ENCODE results near the gene TP53RK. TPM values are rescaled to one million over a fixed set of nuclear protein-coding genes. Genes with fewer than 3 reads are reported as not detected.

Gene TP53RK
- total and polyA plus RNA-seq, 3 donors from 2014 or later = 20.9 to 25.8 (median 23.4) TPM

DNA sequence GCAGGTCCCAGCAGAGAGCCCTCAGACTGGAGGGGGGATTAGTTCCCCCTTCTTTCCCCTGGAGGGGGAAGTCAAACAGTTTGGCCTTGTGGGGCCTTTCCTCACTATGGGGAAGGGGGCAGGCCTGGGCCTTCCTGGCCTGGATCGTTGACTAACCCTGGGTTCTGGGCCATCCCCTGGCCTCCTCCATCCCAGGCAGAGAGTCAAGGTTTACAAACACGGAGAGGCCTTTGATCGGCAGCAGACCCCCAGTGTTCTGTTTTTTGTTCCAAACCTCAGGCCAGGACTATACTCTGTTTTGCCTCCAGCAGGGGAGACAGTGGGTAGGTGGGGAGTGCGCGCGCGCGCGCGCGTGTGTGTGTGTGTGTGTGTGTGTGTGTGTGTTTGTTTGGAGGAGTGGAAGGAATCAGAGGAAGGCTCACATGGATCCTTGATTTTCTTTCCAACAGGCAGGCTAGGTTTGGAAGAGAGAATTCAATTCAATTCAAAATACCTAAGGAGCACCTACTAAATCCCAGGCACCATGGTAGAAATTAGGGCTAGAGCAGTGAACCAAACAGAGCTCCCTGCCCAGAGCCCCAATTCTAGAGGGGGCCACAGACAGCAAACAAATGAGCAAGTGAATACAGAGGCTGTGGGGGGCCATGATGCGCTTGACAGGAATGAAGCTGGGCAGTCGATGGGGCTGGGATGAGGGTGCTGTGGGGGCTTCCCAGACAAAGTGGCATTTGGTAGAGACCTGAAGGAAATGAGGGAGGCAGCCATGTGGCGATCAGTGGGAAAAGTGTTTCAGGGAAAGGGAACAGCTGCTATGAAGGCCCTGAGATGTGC, 14.8 kb downstream of the TP53RK start:
- no peaks in the 10 kb centered on the region for H3K36me3 ChIP-seq (ENCODE audit: low read depth, missing control alignments)
- no peak for TF ChIP-seq POLR2A (IDR thresholded peaks at IDR 0.05)
- TF ChIP-seq, protein P1, sequence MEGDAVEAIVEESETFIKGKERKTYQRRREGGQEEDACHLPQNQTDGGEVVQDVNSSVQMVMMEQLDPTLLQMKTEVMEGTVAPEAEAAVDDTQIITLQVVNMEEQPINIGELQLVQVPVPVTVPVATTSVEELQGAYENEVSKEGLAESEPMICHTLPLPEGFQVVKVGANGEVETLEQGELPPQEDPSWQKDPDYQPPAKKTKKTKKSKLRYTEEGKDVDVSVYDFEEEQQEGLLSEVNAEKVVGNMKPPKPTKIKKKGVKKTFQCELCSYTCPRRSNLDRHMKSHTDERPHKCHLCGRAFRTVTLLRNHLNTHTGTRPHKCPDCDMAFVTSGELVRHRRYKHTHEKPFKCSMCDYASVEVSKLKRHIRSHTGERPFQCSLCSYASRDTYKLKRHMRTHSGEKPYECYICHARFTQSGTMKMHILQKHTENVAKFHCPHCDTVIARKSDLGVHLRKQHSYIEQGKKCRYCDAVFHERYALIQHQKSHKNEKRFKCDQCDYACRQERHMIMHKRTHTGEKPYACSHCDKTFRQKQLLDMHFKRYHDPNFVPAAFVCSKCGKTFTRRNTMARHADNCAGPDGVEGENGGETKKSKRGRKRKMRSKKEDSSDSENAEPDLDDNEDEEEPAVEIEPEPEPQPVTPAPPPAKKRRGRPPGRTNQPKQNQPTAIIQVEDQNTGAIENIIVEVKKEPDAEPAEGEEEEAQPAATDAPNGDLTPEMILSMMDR (IDR thresholded peaks at IDR 0.05) = no peak
- DNase-seq = no peak
- H3K4me3 ChIP-seq = no peak overlapping the region
- H3K27ac ChIP-seq = no peak overlapping the region
- H3K4me1 ChIP-seq = no peaks in the 10 kb centered on the region
- H3K27me3 ChIP-seq = no peaks in the 10 kb centered on the region
- intact Hi-C loops (cut with DNase I; ENCODE audit: low total_unique reads) = no loop called here
- 56 to 62% methylated on average over 12 to 14 of the region's 14 CpGs for WGBS, 2 donors
- H3K9me3 ChIP-seq = no peaks in the 10 kb centered on the region

DNA sequence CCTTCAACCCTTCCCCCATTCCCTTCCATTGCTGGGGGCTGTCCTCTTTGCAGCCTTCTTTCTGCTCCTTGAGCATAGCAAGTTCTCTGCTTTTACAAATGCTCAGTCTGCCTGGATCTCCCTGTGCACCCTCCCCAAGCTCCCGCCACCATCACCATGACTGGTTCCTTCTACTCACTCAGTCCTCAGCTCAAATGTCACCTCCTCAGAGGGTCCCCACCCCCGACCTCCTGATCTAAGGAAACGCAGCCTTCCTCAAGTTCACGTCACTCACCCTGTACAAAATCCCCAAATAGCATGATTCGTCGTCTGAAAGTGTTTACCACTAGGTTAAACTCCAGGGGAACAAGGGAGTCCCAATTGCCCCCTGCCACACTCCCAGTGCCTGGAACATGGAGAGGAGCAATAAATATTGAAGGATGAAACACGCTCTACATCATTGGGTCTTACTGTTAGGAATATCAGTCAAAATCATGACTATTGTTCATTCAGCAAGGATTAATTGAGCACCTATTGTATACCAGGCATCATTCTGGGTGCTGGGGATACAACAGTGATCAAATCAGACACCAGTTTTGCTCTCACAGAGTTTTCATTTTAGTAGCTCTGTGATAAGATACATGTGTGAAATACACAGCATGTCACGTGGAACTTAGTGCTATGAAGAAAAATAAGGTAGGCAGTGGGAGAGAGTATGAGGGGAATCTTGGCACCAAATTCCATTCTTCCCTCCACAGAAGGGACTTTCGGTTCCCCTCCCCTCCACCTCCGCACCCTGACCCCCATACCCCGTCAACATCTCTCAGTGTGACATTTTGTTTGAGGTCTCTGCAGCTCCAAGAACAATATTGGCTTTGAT, 15.6 kb downstream of the TP53RK start:
- H3K4me3 ChIP-seq = no peak overlapping the region
- no peaks in the 10 kb centered on the region for H3K4me1 ChIP-seq
- no peak for TF ChIP-seq POLR2A (IDR thresholded peaks at IDR 0.05)
- TF ChIP-seq, protein P1 (IDR thresholded peaks at IDR 0.05) = no peak
- H3K27me3 ChIP-seq = no peaks in the 10 kb centered on the region
- intact Hi-C loops (cut with DNase I; ENCODE audit: low total_unique reads) = no loop called here
- H3K27ac ChIP-seq = no peak overlapping the region
- DNase-seq = no peak
- H3K9me3 ChIP-seq = no peaks in the 10 kb centered on the region
- no peaks in the 10 kb centered on the region for H3K36me3 ChIP-seq (ENCODE audit: low read depth, missing control alignments)
- WGBS, 2 donors = 88 to 89% methylated on average over 11 of the region's 11 CpGs

DNA sequence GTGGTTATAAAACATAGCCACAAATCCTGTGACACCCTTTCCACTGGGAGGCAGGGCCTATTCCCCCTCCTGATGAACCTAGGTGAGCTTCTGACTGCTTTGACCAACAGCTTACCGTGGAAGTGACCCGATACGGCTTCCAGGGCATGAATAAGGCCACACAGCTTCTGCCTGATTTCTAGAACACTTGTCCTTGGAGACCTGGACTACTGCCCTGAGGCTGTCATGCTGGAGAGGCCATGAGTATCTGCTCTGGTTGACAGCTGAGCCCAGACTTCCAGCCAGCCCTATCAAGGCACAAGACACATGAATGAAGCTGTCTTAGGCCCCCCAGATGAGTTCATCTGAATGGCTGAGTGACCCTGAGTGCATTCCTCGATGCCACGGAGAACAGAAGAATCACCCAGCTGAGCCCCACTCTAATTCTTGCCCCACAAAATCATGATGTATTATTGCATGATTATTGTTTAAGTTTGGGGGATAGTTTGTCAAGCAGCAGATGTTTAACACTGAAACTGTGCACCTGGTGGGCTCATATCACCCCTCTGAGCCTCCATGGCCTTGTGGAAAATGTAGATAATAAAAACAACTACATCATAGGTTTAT, 16.6 kb downstream of the TP53RK start:
- TF ChIP-seq, protein P1 (IDR thresholded peaks at IDR 0.05) = no peak
- TF ChIP-seq POLR2A (IDR thresholded peaks at IDR 0.05) = no peak
- no peaks in the 10 kb centered on the region for H3K4me1 ChIP-seq
- no peaks in the 10 kb centered on the region for H3K27me3 ChIP-seq
- no peaks in the 10 kb centered on the region for H3K9me3 ChIP-seq
- H3K4me3 ChIP-seq = no peak overlapping the region
- H3K36me3 ChIP-seq (ENCODE audit: low read depth, missing control alignments) = no peaks in the 10 kb centered on the region
- no peak for DNase-seq
- WGBS, 2 donors = 88 to 90% methylated on average over 2 to 5 of the region's 5 CpGs
- intact Hi-C loops (cut with DNase I; ENCODE audit: low total_unique reads) = no loop called here
- H3K27ac ChIP-seq = no peak overlapping the region

DNA sequence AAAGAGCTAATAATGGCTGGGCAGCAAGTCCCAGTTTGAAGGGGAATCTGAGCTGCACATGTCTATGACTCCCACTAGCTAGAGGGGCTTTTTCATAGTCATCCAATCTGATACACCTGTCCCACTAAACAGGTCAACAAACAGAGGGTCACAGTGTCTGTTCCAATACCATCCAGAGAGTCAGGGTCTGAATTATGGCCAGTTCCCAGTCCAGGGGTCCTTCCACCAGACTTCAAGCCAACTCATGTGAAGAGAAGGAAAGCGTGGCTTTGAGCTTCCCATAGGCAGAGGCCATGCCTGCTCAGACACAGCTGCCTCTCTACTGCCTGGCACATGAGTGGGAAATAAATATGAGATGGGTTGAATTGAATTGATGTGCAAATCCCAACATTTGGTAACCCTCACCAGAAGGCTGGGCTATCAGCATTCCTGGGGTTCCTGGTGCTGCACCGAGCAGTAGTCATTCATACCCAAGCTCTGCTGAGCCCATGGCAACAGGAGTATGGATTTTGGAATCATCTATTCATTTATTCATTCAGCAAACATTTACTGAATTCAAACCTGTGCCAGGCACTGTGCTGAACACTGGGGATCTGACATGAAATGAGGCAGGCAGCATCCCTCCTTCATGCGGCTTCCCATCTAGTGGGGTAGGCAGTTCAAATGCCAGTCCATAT, 17.2 kb downstream of the TP53RK start:
- Histone ChIP-seq H3K4me3 (no peak overlapping the region), H3K36me3 (ENCODE audit: low read depth, missing control alignments) (no peaks in the 10 kb centered on the region), H3K27ac (no peak overlapping the region), H3K27me3 (no peaks in the 10 kb centered on the region), H3K4me1 (no peaks in the 10 kb centered on the region), H3K9me3 (no peaks in the 10 kb centered on the region)
- TF ChIP-seq, protein P1 (IDR thresholded peaks at IDR 0.05) = no peak
- TF ChIP-seq POLR2A (IDR thresholded peaks at IDR 0.05) = no peak
- WGBS, 2 donors = 96 to 100% methylated on average over 2 to 3 of the region's 3 CpGs
- intact Hi-C loops (cut with DNase I; ENCODE audit: low total_unique reads) = no loop called here
- no peak for DNase-seq

All from testis (tissue), 3 donors.